Measurements from ENCODE around the gene RPTOR. TPM values are rescaled to one million over a fixed set of nuclear protein-coding genes. Genes with fewer than 3 reads are reported as not detected.

The RPTOR gene
- total and polyA plus RNA-seq, 2 donors (not counting 3 experiments of a cell fraction or from before 2014, with no cell fraction given), result 10.7 to 41.8 TPM

Small RNAs within 50 kb of the gene (small RNA-seq; reads per million reads assigned to genes)
- gene AC120024.2 (ENCODE audit: insufficient read depth, insufficient read length, low read depth, low replicate concordance) (not detected), gene AC120024.3 (ENCODE audit: insufficient read depth, insufficient read length, low read depth, low replicate concordance) (not detected)

Other genes starting within 250 kb of the RPTOR start
- gene ENDOV, start 129.7 kb upstream of the RPTOR start, total RNA-seq, result 17.6 and 25.9 TPM in 2 replicates
- gene ENDOV, start 129.7 kb upstream of the RPTOR start, polyA plus RNA-seq, result 20.4 and 21.1 TPM in 2 replicates
- not detected in 2 replicates for gene NPTX1, start 68.2 kb upstream of the RPTOR start, total RNA-seq
- gene NPTX1, start 68.2 kb upstream of the RPTOR start, polyA plus RNA-seq, result 0.03 and 0.08 TPM in 2 replicates

All from endothelial cell of umbilical vein (primary cell).